Adrenal gland (tissue), 5 donors: ENCODE measurements around the gene PSMD8.

Experiments used
- CTCF ChIP-seq, 6 experiments: fragments of 450-650 bp in 4 of 6; fragments of 200-600 bp in 2 of 6; sonication (generic) in 1 of 6; IDR thresholded peaks; 1 replicate in 5 of 6; 2 replicates in 1 of 6; pipeline versions ENCODE4 v1.5.1 to v1.8.0; 2016 to 2021; ENCODE audit warnings: antibody characterized with exemption in 6 of 6, mild to moderate bottlenecking in 2 of 6, moderate library complexity in 1 of 6
- POLR2A ChIP-seq, 2 donors: fragments of 450-650 bp; IDR thresholded peaks; one replicate each; pipeline ENCODE4 v1.6.1; 2017; ENCODE audit warnings: antibody characterized with exemption in 2 of 2, mild to moderate bottlenecking in 2 of 2, moderate library complexity in 1 of 2
- donor health status: DM: no; HTN: no; CAD: no.

- TF ChIP-seq CTCF (IDR thresholded peaks at IDR 0.05) (no peak), POLR2A (IDR thresholded peaks at IDR 0.05) (no peak)
Measured at GRCh38 chr19:38358071-38358470, 16.3 kb upstream of the PSMD8 start.
